Inflammatory macrophage (primary cell): ENCODE results near the gene PLXNA1.

Source experiments
- DNase-seq, 2 donors: peaks; one replicate each; pipeline ENCODE4 v3.0.0-alpha.2; 2020 to 2022

PLXNA1 gene

DNA sequence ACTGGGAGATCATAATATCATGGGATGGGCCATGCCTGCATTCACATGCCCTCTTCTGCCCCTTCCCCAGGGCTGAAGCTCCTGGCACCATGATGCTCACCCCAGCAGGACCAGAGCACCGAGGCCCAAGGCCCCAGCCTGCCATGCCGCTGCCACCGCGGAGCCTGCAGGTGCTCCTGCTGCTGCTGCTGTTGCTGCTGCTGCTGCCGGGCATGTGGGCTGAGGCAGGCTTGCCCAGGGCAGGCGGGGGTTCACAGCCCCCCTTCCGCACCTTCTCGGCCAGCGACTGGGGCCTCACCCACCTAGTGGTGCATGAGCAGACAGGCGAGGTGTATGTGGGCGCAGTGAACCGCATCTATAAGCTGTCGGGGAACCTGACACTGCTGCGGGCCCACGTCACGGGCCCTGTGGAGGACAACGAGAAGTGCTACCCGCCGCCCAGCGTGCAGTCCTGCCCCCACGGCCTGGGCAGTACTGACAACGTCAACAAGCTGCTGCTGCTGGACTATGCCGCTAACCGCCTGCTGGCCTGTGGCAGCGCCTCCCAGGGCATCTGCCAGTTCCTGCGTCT, 5.6 kb downstream of the PLXNA1 start:
- DNase-seq: no peak

GRCh38 chr3:126989316-126990023, 6.6 kb downstream of the PLXNA1 start:
- no peak for DNase-seq

DNA sequence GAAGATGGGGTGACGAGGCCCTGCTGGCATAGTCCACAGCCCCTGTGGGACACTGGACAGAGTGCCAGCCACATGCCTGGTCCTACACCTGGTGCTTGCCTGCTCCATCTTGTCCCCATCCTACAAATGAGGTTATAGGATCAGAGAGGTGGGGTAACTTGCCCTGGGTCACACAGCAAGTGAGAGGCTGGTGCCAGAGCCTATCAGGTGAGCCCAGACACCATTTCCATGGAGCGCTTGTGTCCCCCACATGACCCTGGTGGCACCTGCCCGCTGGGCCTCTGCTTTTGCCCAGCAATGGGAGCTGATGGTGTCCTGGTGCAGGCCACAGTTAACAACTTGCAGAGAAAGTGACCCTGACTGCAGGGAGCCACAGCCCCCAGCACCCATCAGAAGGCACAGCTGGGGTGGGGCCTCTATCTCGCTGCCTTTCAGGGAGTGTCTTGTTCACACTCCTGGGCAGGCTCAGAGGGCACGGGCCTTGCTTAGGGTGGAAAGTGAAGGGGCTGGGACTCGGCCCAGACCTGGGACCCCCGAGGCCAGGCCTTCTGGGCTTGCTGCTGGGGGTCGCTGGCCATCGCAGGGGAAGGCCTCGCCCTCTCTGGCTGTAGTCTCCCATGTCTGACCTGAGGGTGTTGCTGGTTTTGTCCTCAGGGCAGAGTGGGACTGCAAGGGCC, 7.2 kb downstream of the PLXNA1 start:
- DNase-seq: no peak

GRCh38 chr3:126990890-126991289, 8.0 kb downstream of the PLXNA1 start:
- DNase-seq: no peak

DNA sequence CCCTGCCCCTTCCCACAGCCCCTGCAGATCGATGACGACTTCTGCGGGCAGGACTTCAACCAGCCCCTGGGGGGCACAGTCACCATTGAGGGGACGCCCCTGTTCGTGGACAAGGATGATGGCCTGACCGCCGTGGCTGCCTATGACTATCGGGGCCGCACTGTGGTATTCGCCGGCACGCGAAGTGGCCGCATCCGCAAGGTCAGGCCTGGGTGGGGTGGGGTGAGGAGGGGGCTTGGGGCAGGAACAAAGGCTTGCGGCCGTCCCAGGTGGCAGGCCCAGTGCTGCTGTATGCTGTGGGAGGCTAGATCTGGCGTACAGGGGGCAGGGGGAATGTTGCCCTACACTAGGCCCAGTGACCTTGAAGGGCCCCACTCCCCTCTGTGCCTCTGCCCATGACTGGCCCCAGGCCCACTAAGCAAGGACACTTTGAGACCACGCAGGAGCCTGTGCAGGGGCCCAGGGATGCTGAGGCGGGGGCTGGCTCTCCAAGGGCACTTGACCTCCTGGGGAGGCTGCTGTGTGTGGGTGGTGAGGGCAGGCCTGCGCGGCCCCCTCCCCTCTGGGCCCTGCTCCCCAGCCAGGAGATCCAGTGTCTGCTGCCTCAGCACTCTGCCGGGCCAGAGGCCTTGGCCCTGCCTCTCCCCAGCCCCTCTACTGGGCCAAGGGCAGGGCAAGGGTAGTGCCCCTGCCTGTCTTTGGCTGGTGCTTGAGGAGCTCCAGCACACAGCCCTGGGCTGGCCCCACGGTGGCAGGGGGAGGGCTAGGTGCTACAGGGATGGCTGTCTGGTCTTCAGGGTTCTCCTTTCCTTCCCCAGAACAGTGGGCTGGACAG, 8.7 kb downstream of the PLXNA1 start:
- no peak for DNase-seq

DNA sequence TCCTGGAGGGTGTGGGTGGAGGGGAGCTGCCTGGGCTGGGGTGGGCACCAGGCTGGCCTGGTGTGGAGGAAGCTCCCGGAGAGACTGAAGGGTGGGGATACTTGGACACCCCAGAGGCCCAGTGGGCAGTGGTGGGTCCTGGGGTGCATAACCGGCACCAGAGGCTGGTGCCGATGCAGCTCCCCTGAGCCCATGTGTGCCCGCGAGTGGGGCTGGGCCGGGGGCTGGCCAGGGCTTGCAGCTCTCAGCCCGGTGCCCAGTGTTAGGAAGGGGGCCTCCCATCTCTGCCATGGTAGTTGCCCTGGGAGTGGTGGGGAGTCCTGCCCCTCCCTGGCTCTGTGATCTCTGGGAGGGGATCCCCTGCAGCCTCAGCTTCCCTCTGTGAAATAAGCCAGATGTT, 9.3 kb downstream of the PLXNA1 start:
- DNase-seq: no peak

DNA sequence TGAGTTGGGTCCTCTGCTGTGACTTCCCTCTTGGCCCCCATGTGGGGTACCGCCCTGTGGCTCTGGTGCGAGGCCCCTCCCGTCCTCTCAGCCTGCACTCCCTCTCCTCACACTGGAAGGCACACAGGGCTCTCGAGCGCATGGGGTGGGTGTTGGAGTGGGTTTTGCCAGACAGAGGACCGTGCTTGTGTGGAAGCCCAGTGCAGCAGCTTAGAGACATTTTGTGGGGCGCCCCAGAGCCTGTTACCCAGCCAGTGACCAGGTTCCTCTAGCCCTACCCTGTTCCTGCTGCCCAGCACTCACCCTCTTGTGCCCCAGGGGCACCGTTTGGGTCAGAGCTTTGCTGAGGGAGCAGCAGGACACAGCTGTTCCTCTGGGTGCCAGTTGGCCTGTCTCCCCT, 9.9 kb downstream of the PLXNA1 start:
- no peak for DNase-seq

DNA sequence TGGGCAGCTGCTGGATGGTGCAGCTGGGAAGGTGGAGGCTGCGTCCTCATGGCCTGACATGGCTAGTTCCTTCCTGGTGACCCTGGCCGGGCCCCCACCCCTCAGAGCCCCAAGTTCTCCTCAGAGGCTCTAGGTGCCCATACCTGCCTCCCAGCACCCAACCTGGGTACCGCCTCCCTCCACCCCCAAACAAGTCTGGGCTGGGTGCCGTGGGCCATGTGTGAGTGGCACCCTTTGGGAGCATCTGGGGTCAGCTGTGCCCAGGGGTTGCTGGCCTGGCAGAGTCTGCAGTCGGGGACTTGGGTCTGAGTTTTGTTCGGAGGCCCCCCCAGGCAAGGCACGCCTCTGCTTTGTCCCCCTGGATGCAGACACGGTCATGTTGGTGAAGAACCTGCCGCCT, 10.5 kb downstream of the PLXNA1 start:
- no peak for DNase-seq

GRCh38 chr3:126994661-126995245, 11.8 kb downstream of the PLXNA1 start:
- no peak for DNase-seq

GRCh38 chr3:126995254-126995780, 12.4 kb downstream of the PLXNA1 start:
- no peak for DNase-seq

GRCh38 chr3:126995926-126996512, 13.1 kb downstream of the PLXNA1 start:
- no peak for DNase-seq

DNA sequence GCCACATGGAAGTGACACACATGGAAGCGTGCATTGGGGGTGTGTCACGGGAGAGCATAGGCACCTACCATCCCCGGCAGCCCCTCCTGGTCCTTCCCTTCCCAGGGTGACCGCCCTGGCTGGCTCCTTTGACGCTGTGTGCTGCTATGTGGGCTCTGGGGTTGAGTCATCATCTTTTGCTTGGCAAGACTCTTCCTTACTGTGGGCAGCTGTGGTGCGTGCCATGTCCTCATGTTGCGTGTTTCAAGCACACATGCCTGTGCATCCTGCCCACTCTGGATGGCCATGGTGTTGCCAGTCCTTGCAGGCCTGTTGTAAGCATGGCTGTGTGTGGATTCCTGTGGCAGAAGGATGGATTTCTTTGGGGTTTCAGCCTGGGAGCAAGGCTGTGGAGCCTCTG, 14.0 kb downstream of the PLXNA1 start:
- no peak for DNase-seq

DNA sequence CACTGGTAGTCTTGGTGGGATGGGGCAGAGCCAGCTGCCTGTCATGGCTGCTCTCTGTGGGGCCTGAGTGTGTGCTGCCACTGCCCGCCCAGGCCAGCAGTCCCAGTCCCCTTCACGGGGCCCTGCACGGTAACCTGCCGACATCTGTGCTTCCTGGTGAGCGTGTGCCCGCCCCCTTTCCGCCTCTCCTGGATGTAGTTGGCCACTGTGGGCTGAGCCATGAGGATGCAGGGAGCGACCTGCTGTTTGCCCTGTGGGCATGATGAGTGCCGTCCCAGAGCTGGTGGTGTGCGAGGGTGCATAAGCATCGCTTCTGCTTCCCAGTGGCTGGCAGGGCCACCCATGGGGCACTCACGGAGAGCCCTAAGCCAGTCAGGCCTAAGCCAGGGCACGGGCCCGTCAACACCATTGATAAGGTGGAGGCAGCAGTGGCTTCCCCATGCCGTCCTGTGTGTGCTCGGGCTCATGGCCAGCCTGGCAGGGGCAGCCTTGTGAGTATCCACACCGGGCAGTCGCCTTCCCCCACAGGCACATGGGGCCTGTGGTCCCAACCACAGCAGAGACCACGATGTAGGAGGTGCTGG, 14.6 kb downstream of the PLXNA1 start:
- no peak for DNase-seq

GRCh38 chr3:126998320-126998719, 15.4 kb downstream of the PLXNA1 start:
- no peak for DNase-seq

DNA sequence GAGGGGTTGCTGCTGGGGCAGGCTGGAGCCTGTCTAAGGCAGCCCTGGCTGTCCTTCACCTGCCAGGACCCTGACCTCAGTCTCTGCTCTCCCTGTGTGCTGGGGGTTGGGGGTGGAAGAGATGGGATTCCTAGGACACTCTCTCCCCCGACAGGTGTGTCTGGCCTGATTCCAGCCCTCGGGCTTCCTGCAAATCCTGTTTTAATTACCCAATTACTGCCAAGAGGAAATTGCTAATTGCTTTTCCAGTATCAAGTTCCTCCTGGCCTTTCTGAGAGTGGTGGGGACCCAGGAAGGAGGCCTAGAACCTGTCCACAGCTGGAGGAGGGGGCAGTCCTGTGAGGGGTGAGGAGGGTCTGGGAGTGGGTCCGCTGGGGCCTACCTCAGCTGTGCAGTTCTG, 15.8 kb downstream of the PLXNA1 start:
- no peak for DNase-seq

GRCh38 chr3:126999383-126999782, 16.5 kb downstream of the PLXNA1 start:
- DNase-seq: no peak

- no peak for DNase-seq
Observed at GRCh38 chr3:127000119-127000518, 17.2 kb downstream of the PLXNA1 start.

- DNase-seq: no peak
Observed at GRCh38 chr3:127000761-127001160, 17.8 kb downstream of the PLXNA1 start.

DNA sequence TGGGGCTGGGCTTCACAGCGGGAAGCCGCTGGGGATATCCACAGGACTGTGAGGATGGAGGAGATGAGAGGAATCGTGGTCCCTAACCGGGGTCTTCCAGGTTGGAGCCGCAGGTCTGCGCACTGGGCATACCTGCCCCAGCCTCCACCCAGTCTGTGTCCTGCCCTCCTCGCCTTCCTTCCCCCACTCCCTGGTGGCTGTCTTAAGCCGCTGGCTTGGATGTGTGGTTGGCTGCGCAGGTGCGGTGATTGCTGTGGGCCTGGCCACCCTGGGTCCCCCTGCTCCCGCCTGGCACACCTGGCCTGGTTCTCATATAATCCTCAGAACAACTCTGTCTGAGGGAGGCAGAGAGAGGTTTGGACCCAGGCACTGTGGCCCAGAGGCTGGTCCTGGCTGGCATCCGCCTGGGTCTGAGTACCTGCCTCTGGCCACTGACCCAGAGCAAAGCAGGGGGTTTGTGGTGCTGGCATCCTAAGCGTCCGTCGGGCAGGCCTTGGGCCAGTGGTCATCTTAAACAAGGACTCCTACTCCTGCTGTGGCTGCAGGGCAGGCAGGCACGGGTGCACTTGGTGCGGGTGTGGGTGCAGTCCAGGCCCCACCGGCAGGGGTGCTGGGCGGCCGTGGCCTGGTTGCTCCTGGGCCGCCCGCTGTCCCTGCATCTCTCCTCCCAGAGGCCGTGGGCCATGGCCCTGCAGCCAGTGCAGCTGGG, 18.7 kb downstream of the PLXNA1 start:
- no peak for DNase-seq

- DNase-seq: no peak
Observed at GRCh38 chr3:127002195-127003174, 19.6 kb downstream of the PLXNA1 start.
